GM21526 (cell line): ENCODE measurements around the gene GOLGA8B.
A peak's percentile ranks its signal among the peaks of the same experiment; 100 is the strongest.
"Not testable (repeated sequence)": the region's sequence is repeated elsewhere in the genome, so short reads cannot be mapped to it uniquely, and the experiment has no call there.

Source experiments
- ATAC-seq: cut with Tn5 transposase; IDR thresholded peaks from one replicate; pipeline ENCODE4 v1.9.1; 2021; ENCODE audit warnings: moderate library complexity; ENCODE audit not compliant: unreplicated experiment, low FRiP score

The GOLGA8B gene

GRCh38 chr15:34598799-34599585 is 15.5 kb upstream of the GOLGA8B start:
- no peak for ATAC-seq

GRCh38 chr15:34597316-34597715 is 13.9 kb upstream of the GOLGA8B start:
- ATAC-seq = no peak

- ATAC-seq = no peak
Observed at GRCh38 chr15:34594361-34594760, 10.9 kb upstream of the GOLGA8B start.

DNA sequence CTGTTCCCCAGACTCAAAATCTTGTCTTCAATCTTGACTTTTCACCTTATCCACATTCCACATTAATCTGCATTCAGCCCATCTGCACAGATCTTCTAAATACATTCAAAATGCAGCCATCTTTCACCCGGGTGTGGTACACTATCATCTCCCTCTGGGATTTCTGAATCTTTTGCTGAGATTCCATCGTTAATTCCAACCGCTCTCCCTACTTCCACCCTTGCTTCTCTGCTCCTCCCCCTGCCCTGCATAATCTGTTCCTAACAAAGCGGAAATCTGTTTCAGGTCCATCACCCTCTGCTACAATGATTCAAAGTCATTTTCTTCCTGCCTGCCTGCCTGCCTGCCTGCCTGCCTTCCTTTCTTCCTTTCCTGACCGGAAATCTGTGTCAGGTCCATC is 7.9 kb upstream of the GOLGA8B start:
- ATAC-seq = no peak

GRCh38 chr15:34588046-34588674 is 4.7 kb upstream of the GOLGA8B start:
- ATAC-seq = peak; percentile 43

GRCh38 chr15:34585966-34586365 is 2.5 kb upstream of the GOLGA8B start:
- not testable (repeated sequence) for ATAC-seq

- ATAC-seq = no peak
Observed at GRCh38 chr15:34584996-34585395, 1.5 kb upstream of the GOLGA8B start.

- no peak for ATAC-seq
Observed at GRCh38 chr15:34584330-34584668, 848 bp upstream of the GOLGA8B start.

- peak; percentile 22 for ATAC-seq
Observed at GRCh38 chr15:34582461-34583371, 735 bp downstream of the GOLGA8B start.

GRCh38 chr15:34581687-34582460 is 1.6 kb downstream of the GOLGA8B start:
- ATAC-seq = not testable (repeated sequence)

DNA sequence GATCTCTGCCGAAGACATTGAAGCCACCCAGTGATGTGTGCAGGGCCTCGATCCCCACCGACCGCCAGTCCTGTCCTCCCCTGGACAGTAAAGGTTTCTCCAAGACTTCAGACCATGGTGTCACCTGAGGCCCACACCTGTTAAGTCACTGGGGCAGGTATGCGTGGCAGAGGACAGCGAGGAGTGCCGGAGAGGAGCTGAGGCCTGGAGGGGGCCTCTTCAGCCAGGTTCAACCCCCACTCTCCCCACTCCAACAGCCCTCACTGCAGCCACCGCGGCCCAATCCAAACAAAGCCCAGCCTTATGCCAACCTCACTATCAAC is 2.4 kb downstream of the GOLGA8B start:
- no peak for ATAC-seq

- ATAC-seq = not testable (repeated sequence)
Observed at GRCh38 chr15:34580251-34581042, 3.0 kb downstream of the GOLGA8B start.

GRCh38 chr15:34578283-34578674 is 5.2 kb downstream of the GOLGA8B start:
- ATAC-seq = no peak

DNA sequence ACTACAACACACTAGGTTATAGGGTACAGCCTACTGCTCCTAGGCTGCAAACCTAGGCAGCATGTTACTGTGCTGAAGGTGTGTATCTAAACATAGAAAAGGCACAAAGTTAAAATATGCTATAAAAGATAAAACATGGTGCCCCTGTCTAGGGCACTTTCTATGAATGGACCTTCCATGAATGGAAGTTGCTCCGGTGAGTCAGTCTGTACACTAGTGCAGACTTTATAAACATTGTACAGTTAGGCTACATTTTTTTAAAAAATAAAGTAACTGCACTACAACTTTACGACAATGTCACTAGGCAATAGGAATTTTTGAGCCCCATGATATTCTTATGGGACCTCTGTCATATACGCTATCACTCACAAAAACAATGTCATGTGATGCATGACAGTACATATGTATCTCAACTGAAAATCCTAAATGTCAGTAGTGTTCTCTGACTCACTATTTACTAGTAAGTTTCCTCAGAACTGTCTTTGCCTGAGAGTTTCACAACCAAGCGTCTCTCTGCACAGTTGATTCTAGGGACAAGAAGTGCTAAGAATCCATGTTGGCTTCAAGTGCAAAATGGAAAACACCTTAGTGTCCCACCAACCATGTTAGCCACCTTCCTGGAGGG is 5.7 kb downstream of the GOLGA8B start:
- ATAC-seq = not testable (repeated sequence)

- ATAC-seq = not testable (repeated sequence)
Observed at GRCh38 chr15:34575035-34575434, 8.4 kb downstream of the GOLGA8B start.

DNA sequence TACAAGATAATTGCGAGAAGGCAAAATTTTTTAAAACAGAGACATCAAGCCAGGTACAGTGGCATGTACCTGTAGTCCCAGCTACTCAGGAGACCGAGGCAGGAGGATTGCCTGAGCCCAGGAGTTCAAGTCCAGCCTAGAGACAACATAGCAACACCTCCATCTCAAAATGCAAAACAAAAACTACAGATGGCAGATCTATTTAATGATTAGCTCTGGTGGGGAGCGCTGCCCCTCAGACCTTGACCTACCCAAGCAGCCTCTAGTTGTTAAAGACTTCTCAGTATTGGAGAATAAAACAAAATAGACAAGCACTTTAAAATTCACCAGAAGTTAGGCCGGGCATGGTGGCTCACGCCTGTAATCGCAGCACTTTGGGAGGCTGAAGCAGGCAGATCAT is 10.5 kb downstream of the GOLGA8B start:
- not testable (repeated sequence) for ATAC-seq

- not testable (repeated sequence) for ATAC-seq
Observed at GRCh38 chr15:34572019-34572641, 11.3 kb downstream of the GOLGA8B start.

- ATAC-seq = not testable (repeated sequence)
Observed at GRCh38 chr15:34569670-34570396, 13.6 kb downstream of the GOLGA8B start.
